Activated T-helper 9 cell treated with anti-CD3 and anti-CD28 coated beads, Interleukin-2, amount 50 U/mL, for 16 hours (primary cell): Measurements from ENCODE around the gene DEAF1.
"Not testable (repeated sequence)": the region's sequence is repeated elsewhere in the genome, so short reads cannot be mapped to it uniquely, and the experiment has no call there.

ENCODE experiments used
- DNase-seq: peaks from one replicate; pipeline ENCODE4 v3.0.0-alpha.2; 2020; ENCODE audit warnings: low read depth

Gene DEAF1, protein sequence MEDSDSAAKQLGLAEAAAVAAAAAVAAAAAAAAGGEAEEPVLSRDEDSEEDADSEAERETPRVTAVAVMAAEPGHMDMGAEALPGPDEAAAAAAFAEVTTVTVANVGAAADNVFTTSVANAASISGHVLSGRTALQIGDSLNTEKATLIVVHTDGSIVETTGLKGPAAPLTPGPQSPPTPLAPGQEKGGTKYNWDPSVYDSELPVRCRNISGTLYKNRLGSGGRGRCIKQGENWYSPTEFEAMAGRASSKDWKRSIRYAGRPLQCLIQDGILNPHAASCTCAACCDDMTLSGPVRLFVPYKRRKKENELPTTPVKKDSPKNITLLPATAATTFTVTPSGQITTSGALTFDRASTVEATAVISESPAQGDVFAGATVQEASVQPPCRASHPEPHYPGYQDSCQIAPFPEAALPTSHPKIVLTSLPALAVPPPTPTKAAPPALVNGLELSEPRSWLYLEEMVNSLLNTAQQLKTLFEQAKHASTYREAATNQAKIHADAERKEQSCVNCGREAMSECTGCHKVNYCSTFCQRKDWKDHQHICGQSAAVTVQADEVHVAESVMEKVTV

DNA sequence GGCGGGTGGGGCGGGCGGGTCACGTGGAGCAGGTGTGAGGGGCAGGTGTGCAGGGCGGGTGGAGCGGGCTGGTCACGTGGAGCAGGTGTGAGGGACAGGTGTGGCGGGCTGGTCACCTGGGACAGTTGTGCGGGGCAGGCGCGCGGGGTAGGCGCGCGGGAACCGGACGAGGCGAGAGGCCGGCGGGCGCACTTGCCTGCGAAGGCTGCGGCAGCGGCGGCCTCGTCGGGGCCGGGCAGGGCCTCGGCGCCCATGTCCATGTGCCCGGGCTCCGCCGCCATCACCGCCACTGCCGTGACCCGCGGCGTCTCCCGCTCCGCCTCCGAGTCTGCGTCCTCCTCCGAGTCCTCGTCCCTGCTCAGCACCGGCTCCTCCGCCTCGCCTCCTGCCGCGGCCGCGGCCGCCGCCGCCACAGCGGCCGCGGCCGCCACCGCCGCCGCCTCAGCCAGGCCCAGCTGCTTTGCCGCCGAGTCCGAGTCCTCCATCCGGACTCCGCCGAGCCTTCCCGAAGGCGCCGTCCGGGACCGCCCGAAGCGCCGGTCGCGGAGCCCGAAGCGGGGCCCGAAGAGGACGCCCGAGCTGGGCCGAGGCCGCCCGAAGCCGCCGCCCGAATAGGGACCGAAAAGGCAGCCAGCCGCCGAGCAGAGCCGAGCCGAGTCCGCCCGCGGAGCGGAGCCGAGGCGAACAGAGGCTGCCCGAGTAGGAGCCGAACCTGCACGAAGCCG lies at the start of gene DEAF1:
DEAF1 (minus strand) TSS at position 660 of the 725 bp plus-strand sequence; CDS start at position 485, 175 bp downstream.
- peak; percentile 99 for DNase-seq

DNA sequence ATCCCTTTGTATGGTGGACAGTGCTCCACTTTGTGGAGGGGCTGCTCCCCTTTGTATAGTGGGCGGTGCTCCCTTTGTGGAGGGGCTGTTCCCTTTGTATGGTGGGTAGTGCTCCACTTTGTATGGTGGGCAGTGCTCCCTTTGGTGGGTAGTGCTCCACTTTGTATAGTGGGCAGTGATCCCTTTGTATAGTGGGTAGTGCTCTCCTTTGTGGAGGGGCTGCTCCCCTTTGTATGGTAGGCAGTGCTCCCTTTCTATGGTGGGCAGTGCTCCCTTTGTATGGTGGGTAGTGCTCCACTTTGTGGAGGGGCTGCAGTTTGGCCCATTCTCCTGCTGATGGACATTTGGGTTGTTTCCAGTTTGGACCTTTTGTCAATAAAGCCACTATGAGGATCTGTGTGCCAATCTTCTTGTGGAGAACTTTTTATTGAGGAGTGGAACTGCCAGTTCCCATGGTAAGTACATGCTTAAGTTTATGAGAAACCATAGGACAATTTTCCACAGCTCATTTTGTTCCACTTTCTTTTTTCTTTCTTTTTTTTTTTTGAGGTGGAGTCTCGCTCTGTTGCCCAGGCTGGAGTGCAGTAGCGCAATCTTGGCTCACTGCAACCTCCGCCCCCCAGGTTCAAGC lies 47.7 kb upstream of the DEAF1 start:
- DNase-seq: no peak

- DNase-seq: no peak
Observed at GRCh38 chr11:742156-742546, 47.1 kb upstream of the DEAF1 start.

DNA sequence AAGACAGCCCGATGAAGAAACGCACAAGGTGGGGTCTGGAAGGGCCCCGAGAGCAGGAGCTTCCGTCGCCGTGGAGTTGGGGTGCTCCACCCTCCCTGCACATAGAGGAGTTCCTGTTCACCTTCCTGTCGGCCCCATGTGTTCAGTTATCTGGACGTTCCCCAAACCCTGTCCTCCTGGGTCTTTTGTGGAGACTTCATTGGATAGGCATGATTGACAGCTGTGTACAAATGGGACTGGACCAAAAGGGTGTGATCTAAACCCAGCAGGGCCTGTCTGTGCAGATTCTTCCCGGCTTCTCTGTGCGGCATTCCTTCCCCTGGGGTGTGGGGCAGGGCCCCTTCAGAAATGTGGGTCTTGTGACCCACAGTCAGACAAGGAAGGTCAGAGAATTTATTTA lies 42.9 kb upstream of the DEAF1 start:
- not testable (repeated sequence) for DNase-seq

GRCh38 chr11:737366-737765 lies 42.3 kb upstream of the DEAF1 start:
- DNase-seq: no peak

DNA sequence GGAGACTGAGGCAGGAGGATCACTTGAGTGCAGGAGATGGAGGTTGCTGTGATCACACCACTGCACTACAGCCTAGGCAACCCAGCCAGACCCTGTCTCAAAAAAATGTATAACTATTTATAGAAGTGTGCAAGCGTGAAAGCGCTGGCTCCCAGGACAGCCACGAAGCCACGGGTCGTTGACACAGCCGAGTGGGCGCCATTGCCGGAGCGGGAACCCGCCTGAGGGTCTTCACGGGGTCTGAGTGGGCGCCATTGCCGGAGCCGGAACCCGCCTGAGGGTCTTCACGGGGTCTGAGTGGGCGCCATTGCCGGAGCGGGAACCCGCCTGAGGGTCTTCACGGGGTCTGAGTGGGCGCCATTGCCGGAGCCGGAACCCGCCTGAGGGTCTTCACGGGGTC lies 39.5 kb upstream of the DEAF1 start:
- not testable (repeated sequence) for DNase-seq

DNA sequence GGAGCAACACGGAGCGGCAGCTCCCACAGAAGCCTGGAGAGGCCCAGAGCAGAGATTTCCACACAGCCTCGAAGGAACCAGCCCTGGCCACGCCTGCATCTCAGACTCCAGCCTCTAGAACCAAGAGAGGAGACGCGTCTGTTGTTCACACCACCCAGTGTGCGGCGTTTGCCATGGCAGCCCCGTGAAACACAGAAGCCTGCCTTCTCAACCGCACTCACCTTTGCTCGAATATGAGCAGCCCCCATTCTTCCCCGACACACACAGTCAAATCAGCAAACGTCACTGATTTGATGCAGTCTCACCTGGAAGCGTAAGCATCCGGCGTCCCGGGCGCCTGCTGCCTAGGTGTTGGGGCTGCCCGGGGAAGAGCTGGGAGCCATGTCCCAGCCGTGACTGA lies 38.0 kb upstream of the DEAF1 start:
- DNase-seq: no peak

DNA sequence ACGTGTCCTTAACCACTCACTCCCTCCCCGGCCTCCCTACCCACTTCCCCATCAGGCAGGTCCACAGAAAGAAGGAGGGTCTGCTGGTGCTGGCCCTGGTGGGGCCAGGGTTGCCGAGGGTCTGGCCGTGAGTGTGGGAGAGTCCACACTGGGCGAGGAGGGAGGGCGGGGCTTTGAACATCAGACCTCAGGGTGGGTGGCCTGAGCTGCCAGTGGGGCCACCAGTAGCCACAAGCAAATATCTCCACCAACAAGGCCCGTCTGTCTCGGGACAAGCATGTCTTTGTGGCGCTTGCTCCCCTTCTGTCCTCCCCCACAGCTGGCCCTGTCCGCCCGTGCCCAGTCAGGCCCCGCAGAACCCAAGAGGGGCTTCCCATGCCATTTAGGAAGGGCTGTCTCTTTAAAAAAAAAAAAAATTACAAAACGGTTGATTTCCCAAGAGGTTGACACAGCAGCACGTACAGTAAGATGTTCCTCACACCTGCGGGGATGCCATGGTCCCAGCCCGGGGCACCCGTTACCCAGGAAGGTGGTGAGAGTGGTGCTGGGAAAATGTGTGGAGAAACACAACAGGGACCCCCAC lies 34.6 kb upstream of the DEAF1 start:
- no peak for DNase-seq

- DNase-seq: no peak
Observed at GRCh38 chr11:728901-729491, 34.0 kb upstream of the DEAF1 start.

DNA sequence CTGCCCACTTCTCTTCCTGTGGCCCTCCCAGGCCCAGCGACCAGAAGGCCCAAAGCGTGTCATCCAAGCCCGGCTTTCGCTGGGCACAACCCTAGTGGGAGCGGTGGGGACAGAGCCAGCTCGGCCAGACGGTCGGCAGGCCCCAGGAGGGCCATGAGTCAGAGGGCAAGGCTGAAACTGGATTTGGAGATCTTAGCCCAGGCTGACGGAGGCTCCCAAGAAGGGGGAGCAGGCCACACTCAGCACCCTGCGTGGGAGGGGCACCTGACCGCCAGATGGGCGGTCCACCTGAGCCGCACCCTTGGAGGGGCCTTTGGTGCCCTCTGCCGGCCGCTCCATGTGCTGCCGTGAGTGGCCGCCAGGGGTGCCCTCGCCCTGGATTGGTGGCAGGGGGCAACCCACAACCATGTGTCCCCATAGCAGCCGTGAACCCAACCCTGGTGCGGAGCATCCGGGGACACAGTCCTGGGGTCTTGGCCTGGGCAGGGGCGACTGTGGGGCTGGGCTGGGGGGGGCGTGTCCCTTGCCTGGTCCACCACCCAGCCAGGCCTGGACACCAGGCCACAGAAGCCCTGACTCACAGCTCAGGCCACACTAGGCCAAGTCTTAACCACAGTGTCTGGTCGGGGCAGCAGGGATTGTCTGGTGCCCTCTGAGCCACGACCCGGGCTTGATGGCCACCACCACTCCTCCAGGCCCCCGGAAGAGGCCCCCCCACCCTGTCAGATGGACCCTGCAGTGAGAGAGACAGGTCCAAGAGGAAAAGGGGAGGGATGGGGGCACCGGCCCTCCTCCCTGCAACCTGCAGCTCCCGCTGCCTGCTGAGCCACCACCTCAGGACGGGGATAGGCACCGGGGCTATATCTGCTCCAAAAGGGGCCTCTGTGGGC lies 33.1 kb upstream of the DEAF1 start:
- peak; percentile 70 for DNase-seq

DNA sequence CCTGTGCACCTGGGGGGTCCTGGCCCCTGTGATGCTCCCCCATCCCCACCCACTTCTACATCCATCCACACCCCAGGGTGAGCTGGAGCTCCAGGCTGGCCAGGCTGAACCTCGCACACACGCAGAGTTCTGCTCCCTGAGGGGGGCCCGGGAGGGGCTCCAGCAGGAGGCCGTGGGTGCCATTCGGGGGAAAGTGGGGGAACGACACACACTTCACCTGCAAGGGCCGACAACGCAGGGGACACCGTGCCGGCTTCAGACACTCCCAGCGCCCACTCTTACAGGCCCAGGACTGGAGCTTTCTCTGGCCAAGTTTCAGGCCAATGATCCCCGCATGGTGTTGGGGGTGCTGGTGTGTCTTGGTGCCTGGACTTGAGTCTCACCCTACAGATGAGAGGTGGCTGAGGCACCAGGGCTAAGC lies 32.3 kb upstream of the DEAF1 start:
- no peak for DNase-seq

DNA sequence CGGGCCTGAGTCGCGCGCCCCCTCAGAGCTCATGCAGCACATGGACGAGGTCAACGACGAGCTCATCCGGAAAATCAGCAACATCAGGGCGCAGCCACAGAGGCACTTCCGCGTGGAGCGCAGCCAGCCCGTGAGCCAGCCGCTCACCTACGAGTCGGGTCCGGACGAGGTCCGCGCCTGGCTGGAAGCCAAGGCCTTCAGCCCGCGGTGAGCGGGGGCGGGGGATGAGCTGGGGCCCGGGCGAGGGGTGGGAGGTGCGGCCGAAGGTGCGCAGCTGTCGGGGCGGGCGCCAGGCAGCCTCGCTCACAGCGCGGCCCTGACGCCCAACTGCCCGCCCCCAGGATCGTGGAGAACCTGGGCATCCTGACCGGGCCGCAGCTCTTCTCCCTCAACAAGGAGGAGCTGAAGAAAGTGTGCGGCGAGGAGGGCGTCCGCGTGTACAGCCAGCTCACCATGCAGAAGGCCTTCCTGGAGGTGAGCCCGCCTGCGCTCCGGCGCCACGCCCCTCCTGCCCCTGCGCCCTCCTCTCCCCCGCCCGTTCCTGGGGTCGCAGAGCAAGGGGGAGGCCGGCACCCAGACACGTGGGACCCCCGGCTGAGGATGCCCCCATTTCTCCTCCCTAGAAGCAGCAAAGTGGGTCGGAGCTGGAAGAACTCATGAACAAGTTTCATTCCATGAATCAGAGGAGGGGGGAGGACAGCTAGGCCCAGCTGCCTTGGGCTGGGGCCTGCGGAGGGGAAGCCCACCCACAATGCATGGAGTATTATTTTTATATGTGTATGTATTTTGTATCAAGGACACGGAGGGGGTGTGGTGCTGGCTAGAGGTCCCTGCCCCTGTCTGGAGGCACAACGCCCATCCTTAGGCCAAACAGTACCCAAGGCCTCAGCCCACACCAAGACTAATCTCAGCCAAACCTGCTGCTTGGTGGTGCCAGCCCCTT lies 31.5 kb upstream of the DEAF1 start:
- DNase-seq: peak; percentile 31

GRCh38 chr11:725624-726202 lies 30.7 kb upstream of the DEAF1 start:
- no peak for DNase-seq

GRCh38 chr11:724778-725386 lies 29.9 kb upstream of the DEAF1 start:
- no peak for DNase-seq

GRCh38 chr11:724049-724777 lies 29.2 kb upstream of the DEAF1 start:
- DNase-seq: no peak

GRCh38 chr11:723120-723883 lies 28.3 kb upstream of the DEAF1 start:
- DNase-seq: no peak

GRCh38 chr11:722346-722811 lies 27.4 kb upstream of the DEAF1 start:
- DNase-seq: no peak
